Transverse colon (tissue), 4 donors: Measurements from ENCODE around the gene DCPS. TPM values are rescaled to one million over a fixed set of nuclear protein-coding genes. Genes with fewer than 3 reads are reported as not detected.

Experiments
- DNase-seq: peaks from one replicate; pipeline ENCODE4 v3.0.0-alpha.2; 2019
- H3K27ac ChIP-seq, 4 donors: fragments of 200-600 bp; sonication (generic); 2 replicates each; pipeline ENCODE4 v1.5.1; 2016 to 2018; ENCODE audit warnings: inconsistent platforms in 4 of 4
- H3K27me3 ChIP-seq: fragments of 200-600 bp; sonication (generic); 2 replicates; pipeline ENCODE4 v1.5.1; 2017; ENCODE audit warnings: inconsistent platforms
- H3K36me3 ChIP-seq, 4 donors: fragments of 200-600 bp; sonication (generic); 2 replicates each; pipeline ENCODE4 v1.5.1; 2017 to 2019; ENCODE audit warnings: inconsistent platforms in 4 of 4
- H3K4me1 ChIP-seq, 4 donors: fragments of 200-600 bp; sonication (generic); 2 replicates each; pipeline ENCODE4 v1.5.1; 2017 to 2020; ENCODE audit warnings: inconsistent platforms in 4 of 4
- H3K4me3 ChIP-seq, 4 donors: fragments of 200-600 bp; sonication (generic); 1 replicate in 1 of 4; 2 replicates in 3 of 4; pipeline versions ENCODE4 v1.5.1 to v1.6.1; 2017 to 2019; ENCODE audit warnings: inconsistent platforms in 4 of 4
- H3K9me3 ChIP-seq, 2 donors: fragments of 200-600 bp; sonication (generic); 2 replicates each; pipeline ENCODE4 v1.5.1; 2017 to 2019; ENCODE audit warnings: inconsistent platforms in 2 of 2
- CTCF ChIP-seq, 5 experiments: fragments of 200-600 bp in 3 of 5; fragments of 450-650 bp in 2 of 5; sonication (generic) in 3 of 5; IDR thresholded peaks; 1 replicate in 2 of 5; 2 replicates in 3 of 5; pipeline ENCODE4 v1.5.1; 2016 to 2017; ENCODE audit warnings: antibody characterized with exemption in 5 of 5, inconsistent platforms in 3 of 5, mild to moderate bottlenecking in 2 of 5, moderate library complexity in 1 of 5
- EP300 ChIP-seq: sonication (generic); formaldehyde crosslinking; IDR thresholded peaks from one replicate; pipeline ENCODE4 v1.6.1; 2017; ENCODE audit warnings: antibody characterized with exemption, low read depth
- POLR2A ChIP-seq: fragments of 450-650 bp; IDR thresholded peaks from one replicate; pipeline ENCODE4 v1.6.1; 2016; ENCODE audit warnings: antibody characterized with exemption, mild to moderate bottlenecking, moderate library complexity
- POLR2AphosphoS5 ChIP-seq, 3 donors: sonication (generic); formaldehyde crosslinking; IDR thresholded peaks; one replicate each; pipeline ENCODE4 v1.6.1; 2016; ENCODE audit warnings: antibody characterized with exemption in 3 of 3
- WGBS, 2 donors: methylation state at CpG; one replicate each; pipeline ENCODE4 v1.1.5; 2018; ENCODE audit warnings: low coverage in 1 of 2; 5-methylcytosine and 5-hydroxymethylcytosine counted together
- in situ Hi-C, 4 donors: fragments of 200-750 bp; cut with MboI; loops; one replicate each; pipeline versions ENCODE4 v1.15.0 to v1.15.1; 2017; ENCODE audit warnings: low sequenced_read_pairs in 3 of 4, low pct_ligation_motif_present in 1 of 4, low pct_unique_long_range_greater_than_20kb in 1 of 4
- intact Hi-C: fragments of 100-400 bp; cut with DNase I; formaldehyde crosslinking; loops from one replicate; pipeline ENCODE4 v1.15.1; 2023; ENCODE audit warnings: low total_unique reads
- total RNA-seq, 4 donors: library from RNA; depleted of rRNA; stranded (reverse); fragments of >200 nt; gene quantifications; one replicate each; pipeline ENCODE4 v1.1.0, GENCODE V29; 2016

Gene DCPS
- total RNA-seq, 4 donors from 2014 or later, result 0.40 to 13.7 (median 11.3) TPM

- no peak for DNase-seq
- intact Hi-C loops, result no loop called here
- TF ChIP-seq CTCF (IDR thresholded peaks at IDR 0.05) (no peak), EP300 (no peak), POLR2A (no peak), POLR2AphosphoS5 (IDR thresholded peaks at IDR 0.05) (no peak)
- Histone ChIP-seq H3K4me1 (no peaks in the 10 kb centered on the region), H3K36me3 (peaks cover 0 to 26% (median 12%) of the 10 kb centered on the region in 4 donors), H3K9me3 (no peaks in the 10 kb centered on the region), H3K27me3 (no peaks in the 10 kb centered on the region), H3K4me3 (no peak overlapping the region), H3K27ac (no peak overlapping the region)
- WGBS, 2 donors, result 85 to 91% methylated on average over 2 of the region's 2 CpGs
- in situ Hi-C loops, result no loop called here
Measured at GRCh38 chr11:126257144-126257543, 46.7 kb upstream of the DCPS start.

- TF ChIP-seq CTCF (IDR thresholded peaks at IDR 0.05), result no peak
- TF ChIP-seq POLR2AphosphoS5 (IDR thresholded peaks at IDR 0.05), result no peak
- TF ChIP-seq POLR2A, result no peak
- TF ChIP-seq EP300, result no peak
- H3K4me1 ChIP-seq, result no peaks in the 10 kb centered on the region
- no peak overlapping the region for H3K27ac ChIP-seq
- no peak for DNase-seq
- H3K27me3 ChIP-seq, result no peaks in the 10 kb centered on the region
- H3K4me3 ChIP-seq, result no peak overlapping the region
- intact Hi-C loops, result no loop called here
- no peaks in the 10 kb centered on the region for H3K9me3 ChIP-seq
- 94 to 95% methylated on average over 2 of the region's 2 CpGs for WGBS, 2 donors
- H3K36me3 ChIP-seq, result peaks cover 0 to 32% (median 15%) of the 10 kb centered on the region in 4 donors
- in situ Hi-C loops, result no loop called here
Measured at GRCh38 chr11:126257764-126258163, 46.1 kb upstream of the DCPS start.

GRCh38 chr11:126262216-126262615 is 41.6 kb upstream of the DCPS start:
- Histone ChIP-seq H3K4me1 (peaks cover 0 to 5% (median under 1%) of the 10 kb centered on the region in 4 donors), H3K4me3 (no peak overlapping the region), H3K9me3 (no peaks in the 10 kb centered on the region), H3K36me3 (peaks cover 0 to 57% (median 22%) of the 10 kb centered on the region in 4 donors), H3K27me3 (no peaks in the 10 kb centered on the region), H3K27ac (no peak overlapping the region)
- DNase-seq, result no peak
- no peak for TF ChIP-seq POLR2AphosphoS5 (IDR thresholded peaks at IDR 0.05)
- TF ChIP-seq EP300, result no peak
- TF ChIP-seq POLR2A, result no peak
- TF ChIP-seq CTCF (IDR thresholded peaks at IDR 0.05), result no peak
- 96% methylated on average over 6 of the region's 6 CpGs; no CpG with 5 or more reads in 1 of the 2 donors for WGBS, 2 donors
- intact Hi-C loops (no loop called here), in situ Hi-C loops (no loop called here)

- no peak for DNase-seq
- intact Hi-C loops, result no loop called here
- H3K4me1 ChIP-seq, result peaks cover 6 to 14% (median 7%) of the 10 kb centered on the region in 4 donors
- H3K36me3 ChIP-seq, result peaks cover 0 to 56% (median 23%) of the 10 kb centered on the region in 4 donors
- no peaks in the 10 kb centered on the region for H3K9me3 ChIP-seq
- no peak for TF ChIP-seq EP300
- TF ChIP-seq POLR2A, result no peak
- no peak for TF ChIP-seq POLR2AphosphoS5 (IDR thresholded peaks at IDR 0.05)
- no peak for TF ChIP-seq CTCF (IDR thresholded peaks at IDR 0.05)
- H3K27me3 ChIP-seq, result no peaks in the 10 kb centered on the region
- H3K27ac ChIP-seq, result no peak overlapping the region
- no peak overlapping the region for H3K4me3 ChIP-seq
- 92 to 100% methylated on average over 1 to 6 of the region's 6 CpGs for WGBS, 2 donors
- in situ Hi-C loops, result no loop called here
Measured at GRCh38 chr11:126263489-126263888, 40.4 kb upstream of the DCPS start.
